GM10266 (cell line): ENCODE measurements around the gene SLC1A1.

ENCODE experiments used
- DNase-seq: peaks from one replicate; pipeline ENCODE4 v3.0.0; 2012; ENCODE audit errors: extremely low spot score
- TF ChIP-seq, protein P1 (sequence below): IDR thresholded peaks from 2 replicates; pipeline ENCODE4 v1.5.1; 2012; ENCODE audit warnings: mild to moderate bottlenecking, low read depth; ENCODE audit not compliant: control insufficient read depth, insufficient read depth; ENCODE audit errors: missing control alignments

Gene SLC1A1

DNA sequence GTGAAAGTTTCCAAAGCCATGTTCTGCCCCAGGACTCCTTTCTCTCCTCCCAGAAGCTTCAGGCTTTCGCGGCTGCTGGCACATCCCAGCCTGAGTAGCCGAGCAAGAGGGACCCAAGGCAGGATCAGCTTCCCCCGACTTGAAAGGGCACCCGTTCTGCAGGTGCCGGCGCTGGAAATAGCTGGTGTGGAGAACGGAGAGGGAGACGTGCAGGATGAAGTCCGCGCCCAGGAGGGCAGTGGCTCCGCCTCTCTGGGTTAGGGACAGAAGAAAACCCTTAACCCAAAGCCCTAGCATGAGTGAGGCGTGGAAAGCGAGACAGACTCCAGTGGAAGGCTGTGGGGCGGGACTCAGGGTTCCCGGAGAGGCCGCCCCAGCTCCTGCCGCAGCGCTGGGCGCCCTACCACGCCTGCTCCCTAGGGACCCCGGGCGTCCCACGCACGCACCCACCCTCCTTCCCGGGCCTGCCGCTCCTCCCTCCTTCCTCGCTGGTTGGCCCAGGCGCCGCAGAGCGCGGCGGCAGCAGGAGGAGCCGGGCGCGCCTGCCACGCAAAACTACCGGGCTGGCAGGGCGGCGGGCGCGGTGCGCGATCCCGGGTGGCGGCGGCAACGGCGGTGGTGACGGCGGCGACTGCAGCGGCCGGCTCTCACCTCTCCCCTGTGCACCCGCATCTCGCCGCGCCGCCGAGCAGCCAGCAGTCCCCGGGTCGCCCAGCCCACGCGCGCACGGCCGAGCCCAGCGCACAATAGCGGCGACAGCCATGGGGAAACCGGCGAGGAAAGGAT is at the start of gene SLC1A1:
Gene SLC1A1, plus strand, starts transcription at position 550 of the 786 bp plus-strand sequence. Its CDS starts 212 bp downstream, at position 762.
- TF ChIP-seq, protein P1, sequence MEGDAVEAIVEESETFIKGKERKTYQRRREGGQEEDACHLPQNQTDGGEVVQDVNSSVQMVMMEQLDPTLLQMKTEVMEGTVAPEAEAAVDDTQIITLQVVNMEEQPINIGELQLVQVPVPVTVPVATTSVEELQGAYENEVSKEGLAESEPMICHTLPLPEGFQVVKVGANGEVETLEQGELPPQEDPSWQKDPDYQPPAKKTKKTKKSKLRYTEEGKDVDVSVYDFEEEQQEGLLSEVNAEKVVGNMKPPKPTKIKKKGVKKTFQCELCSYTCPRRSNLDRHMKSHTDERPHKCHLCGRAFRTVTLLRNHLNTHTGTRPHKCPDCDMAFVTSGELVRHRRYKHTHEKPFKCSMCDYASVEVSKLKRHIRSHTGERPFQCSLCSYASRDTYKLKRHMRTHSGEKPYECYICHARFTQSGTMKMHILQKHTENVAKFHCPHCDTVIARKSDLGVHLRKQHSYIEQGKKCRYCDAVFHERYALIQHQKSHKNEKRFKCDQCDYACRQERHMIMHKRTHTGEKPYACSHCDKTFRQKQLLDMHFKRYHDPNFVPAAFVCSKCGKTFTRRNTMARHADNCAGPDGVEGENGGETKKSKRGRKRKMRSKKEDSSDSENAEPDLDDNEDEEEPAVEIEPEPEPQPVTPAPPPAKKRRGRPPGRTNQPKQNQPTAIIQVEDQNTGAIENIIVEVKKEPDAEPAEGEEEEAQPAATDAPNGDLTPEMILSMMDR = no peak
- DNase-seq = peak; percentile 86

DNA sequence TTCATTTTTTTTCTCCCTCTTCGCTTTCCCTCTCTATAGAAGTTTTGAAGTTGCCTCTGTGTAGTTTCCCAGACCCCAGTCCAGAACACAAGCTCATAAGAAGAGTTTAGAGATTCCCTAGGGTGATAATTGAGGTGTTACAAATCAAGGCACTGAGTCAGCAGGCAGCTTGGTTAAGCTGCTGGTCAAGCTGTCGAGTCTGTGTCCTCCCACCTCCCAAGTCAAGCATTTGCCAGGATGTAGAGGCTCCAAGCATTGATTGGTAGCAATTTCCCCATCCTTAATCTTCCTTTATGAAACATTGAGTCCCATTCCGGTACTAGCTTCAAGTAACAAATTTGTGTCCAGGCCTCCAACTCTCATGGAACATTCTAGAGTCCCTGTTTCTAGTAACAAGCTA is 47.5 kb upstream of the SLC1A1 start:
- no peak for DNase-seq
- TF ChIP-seq, protein P1 = no peak

DNA sequence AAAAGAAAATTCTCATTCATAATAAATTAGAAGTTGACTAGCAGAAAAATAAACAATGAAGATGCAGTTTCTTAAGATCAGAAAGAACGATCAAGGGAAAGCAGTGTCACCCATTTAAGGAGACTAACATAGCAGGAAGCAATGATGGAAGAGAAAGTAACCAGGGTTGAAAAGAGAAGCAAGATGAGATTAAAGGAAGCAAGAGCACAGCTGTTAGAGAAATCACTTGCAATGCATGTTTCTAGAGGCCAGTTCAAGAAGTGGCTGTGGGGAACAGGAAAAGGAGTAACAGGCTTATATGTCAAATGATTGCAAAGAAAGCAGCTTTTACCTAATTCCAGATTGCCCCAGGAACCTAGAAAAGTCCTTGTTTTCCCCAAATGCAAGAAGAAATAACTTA is 46.8 kb upstream of the SLC1A1 start:
- DNase-seq = no peak
- TF ChIP-seq, protein P1 = no peak

DNA sequence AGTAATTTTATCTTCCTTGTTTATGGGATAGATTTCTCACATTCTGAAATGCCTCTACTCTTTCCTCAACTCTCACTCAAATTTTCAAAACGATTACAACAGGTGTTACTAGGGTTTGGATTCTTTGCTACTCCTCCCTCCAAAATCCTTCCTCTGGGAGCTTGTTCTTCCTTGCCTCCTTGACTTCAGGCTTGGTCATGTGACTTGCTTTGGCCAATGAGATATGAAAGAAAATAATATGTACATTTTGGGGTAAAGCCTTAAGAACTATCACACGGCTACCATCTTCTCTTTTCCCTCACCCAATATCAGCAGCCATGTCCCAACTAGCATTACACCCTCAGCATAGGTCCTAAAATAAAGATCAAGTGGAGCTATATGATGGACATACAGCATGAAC is 28.8 kb upstream of the SLC1A1 start:
- DNase-seq = no peak
- TF ChIP-seq, protein P1 = no peak

DNA sequence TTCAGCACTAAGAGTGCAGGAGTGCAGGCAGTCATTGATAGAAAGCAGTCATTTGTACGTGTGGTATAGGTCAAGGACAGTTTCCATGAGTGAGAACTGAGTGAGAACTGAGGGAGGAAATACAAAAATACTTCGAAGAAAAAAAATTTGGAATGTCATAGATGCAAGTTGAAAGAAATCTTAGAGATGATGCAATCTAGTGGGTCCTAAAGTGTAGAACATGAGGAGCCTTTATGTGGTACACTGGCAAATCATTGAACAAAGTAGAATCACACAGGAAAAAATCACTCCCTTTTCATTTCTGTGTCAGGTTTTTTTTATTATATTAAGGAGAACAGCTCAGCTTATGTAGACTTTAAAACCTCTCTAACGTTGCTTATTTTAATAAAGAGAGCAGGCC is 26.4 kb upstream of the SLC1A1 start:
- TF ChIP-seq, protein P1 = no peak
- no peak for DNase-seq

DNA sequence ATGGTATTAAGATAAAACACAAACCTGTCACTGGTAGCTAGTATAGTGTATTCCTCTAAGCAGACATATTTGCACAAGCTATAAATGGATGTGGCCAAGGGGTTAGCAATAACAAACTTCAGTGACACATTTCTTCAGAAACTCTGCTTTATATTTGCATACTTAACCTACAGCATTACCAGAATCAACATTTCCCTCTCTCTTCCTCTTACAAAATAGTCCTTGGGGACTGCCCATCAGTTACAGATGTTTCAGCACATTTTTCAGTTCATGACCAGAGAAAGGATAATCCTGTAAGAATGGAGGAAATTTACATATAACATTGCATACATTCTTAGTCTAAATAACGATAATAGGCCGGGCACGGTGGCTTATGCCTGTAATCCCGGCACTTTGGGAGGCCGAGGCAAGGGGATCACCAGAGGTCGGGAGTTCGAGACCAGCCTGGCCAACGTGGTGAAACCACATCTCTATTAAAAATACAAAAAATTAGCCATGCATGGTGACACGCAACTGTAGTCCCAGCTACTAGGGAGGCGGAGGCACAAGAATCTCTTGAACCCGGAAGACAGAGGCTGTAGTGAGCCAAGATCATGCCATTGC is 25.3 kb upstream of the SLC1A1 start:
- DNase-seq = peak; percentile 71
- TF ChIP-seq, protein P1 = no peak

DNA sequence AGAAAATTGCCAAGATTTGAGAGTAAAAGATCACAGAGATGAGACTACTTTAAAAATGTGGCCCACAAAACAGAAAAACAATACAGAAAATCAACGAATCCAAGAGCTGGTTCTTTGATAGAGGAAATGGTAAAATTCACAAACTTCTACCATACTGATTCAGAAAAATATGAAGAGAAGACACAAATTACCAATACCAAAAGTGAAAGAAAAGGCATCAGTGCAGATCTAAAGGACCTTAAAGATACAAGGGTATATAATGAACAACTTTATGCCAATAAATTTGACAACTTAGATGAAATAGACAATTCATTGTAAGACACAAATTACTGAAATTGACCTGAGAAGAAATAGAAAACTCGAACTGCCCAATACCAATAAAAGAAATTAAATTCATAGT is 24.4 kb upstream of the SLC1A1 start:
- TF ChIP-seq, protein P1 = no peak
- peak; percentile 22 for DNase-seq
